ENCODE measurements around the gene LPP. TPM values are rescaled to one million over a fixed set of nuclear protein-coding genes. Genes with fewer than 3 reads are reported as not detected.
A peak's percentile ranks its signal among the peaks of the same experiment; 100 is the strongest.

Gene LPP
- total and polyA plus RNA-seq, 4 donors: 11.1 to 219 (median 66.5) TPM

- 38 to 53% methylated on average over 2 of the region's 2 CpGs for WGBS, 2 donors
- Histone ChIP-seq H3K9ac (ENCODE audit: insufficient read depth in 1 of 2, low read length in 2 of 2) (no peak overlapping the region), H3K27me3 (ENCODE audit: control insufficient read depth in 3 of 3, insufficient read depth in 3 of 3, low read length in 2 of 3) (no peaks in the 10 kb centered on the region), H3K36me3 (ENCODE audit: control insufficient read depth in 4 of 4, insufficient read depth in 4 of 4, low read length in 4 of 4) (peaks cover 0 to 4% (median 0%) of the 10 kb centered on the region in 4 donors), H3K4me1 (ENCODE audit: control insufficient read depth in 5 of 5, insufficient read depth in 5 of 5, low read length in 5 of 5) (peaks cover 0 to 25% (median 4%) of the 10 kb centered on the region in 5 donors), H3K4me3 (no peak overlapping the region), H3K27ac (ENCODE audit: low read depth in 1 of 2, low read length in 1 of 2) (peak overlapping the region in 1 of 2 donors; percentile 91), H3K9me3 (ENCODE audit: control insufficient read depth in 4 of 4, insufficient read depth in 3 of 4, low read length in 3 of 4) (no peaks in the 10 kb centered on the region)
- no peak for TF ChIP-seq CTCF (IDR thresholded peaks at IDR 0.05; ENCODE audit: control extremely low read depth, extremely low read depth)
- ATAC-seq (ENCODE audit: insufficient read depth, low FRiP score): peak; percentile 31
- DNase-seq: no peak
These were observed 78.7 kb downstream of the LPP start for GRCh38 chr3:188232656-188233055.

GRCh38 chr3:188233320-188233719 is 79.4 kb downstream of the LPP start:
- H3K27ac ChIP-seq (ENCODE audit: low read depth in 1 of 2, low read length in 1 of 2): peak overlapping the region in 1 of 2 donors; percentile 55
- no peak for TF ChIP-seq CTCF (IDR thresholded peaks at IDR 0.05; ENCODE audit: control extremely low read depth, extremely low read depth)
- peaks cover 0 to 23% (median 4%) of the 10 kb centered on the region in 5 donors for H3K4me1 ChIP-seq (ENCODE audit: control insufficient read depth in 5 of 5, insufficient read depth in 5 of 5, low read length in 5 of 5)
- H3K27me3 ChIP-seq (ENCODE audit: control insufficient read depth in 3 of 3, insufficient read depth in 3 of 3, low read length in 2 of 3): no peaks in the 10 kb centered on the region
- no peak overlapping the region for H3K9ac ChIP-seq (ENCODE audit: insufficient read depth in 1 of 2, low read length in 2 of 2)
- no peak overlapping the region for H3K4me3 ChIP-seq
- no peaks in the 10 kb centered on the region for H3K36me3 ChIP-seq (ENCODE audit: control insufficient read depth in 4 of 4, insufficient read depth in 4 of 4, low read length in 4 of 4)
- ATAC-seq (ENCODE audit: insufficient read depth, low FRiP score) (no peak), DNase-seq (no peak)
- no peaks in the 10 kb centered on the region for H3K9me3 ChIP-seq (ENCODE audit: control insufficient read depth in 4 of 4, insufficient read depth in 3 of 4, low read length in 3 of 4)
- 54 to 91% methylated on average over 1 of the region's 1 CpG for WGBS, 2 donors

DNA sequence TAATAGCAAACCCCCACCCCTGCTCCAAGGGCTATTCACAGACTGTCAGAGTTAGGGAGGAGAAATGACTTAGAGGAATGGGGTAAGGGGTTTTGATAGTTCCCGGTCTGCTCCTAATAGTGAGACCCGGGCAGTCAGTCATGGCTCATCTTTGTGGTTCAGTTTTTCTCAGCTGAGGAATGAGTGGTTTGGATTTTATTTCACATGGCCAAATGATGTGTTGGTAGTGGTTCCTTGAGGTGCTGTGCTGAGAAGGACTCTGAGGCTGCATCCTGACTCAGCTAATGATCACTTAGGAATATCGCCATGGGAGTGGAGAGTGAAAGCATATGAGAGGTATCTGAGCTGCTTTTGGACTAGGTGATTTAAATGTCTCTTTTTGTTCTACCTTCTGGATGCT is 80.2 kb downstream of the LPP start:
- 97% methylated on average over 3 of the region's 3 CpGs for WGBS, 2 donors
- peaks cover 0 to 20% (median 4%) of the 10 kb centered on the region in 5 donors for H3K4me1 ChIP-seq (ENCODE audit: control insufficient read depth in 5 of 5, insufficient read depth in 5 of 5, low read length in 5 of 5)

More for the DNA sequence above, 80.2 kb downstream of the LPP start:
- H3K9me3 ChIP-seq (ENCODE audit: control insufficient read depth in 4 of 4, insufficient read depth in 3 of 4, low read length in 3 of 4): no peaks in the 10 kb centered on the region
- no peaks in the 10 kb centered on the region for H3K27me3 ChIP-seq (ENCODE audit: control insufficient read depth in 3 of 3, insufficient read depth in 3 of 3, low read length in 2 of 3)
- H3K27ac ChIP-seq (ENCODE audit: low read depth in 1 of 2, low read length in 1 of 2): peak overlapping the region in 1 of 2 donors; percentile 22
- no peak overlapping the region for H3K9ac ChIP-seq (ENCODE audit: insufficient read depth in 1 of 2, low read length in 2 of 2)
- no peak for DNase-seq
- no peak overlapping the region for H3K4me3 ChIP-seq
- ATAC-seq (ENCODE audit: insufficient read depth, low FRiP score): no peak
- no peak for TF ChIP-seq CTCF (IDR thresholded peaks at IDR 0.05; ENCODE audit: control extremely low read depth, extremely low read depth)
- H3K36me3 ChIP-seq (ENCODE audit: control insufficient read depth in 4 of 4, insufficient read depth in 4 of 4, low read length in 4 of 4): peaks cover 0 to 3% (median 0%) of the 10 kb centered on the region in 4 donors
